Neural cell (in vitro differentiated cells): ENCODE results near the gene RAMP3. TPM values are rescaled to one million over a fixed set of nuclear protein-coding genes. Genes with fewer than 3 reads are reported as not detected.

Source experiments
- H2AFZ ChIP-seq: fragments of 200-600, 300-800 bp; sonication (generic), shearing (Covaris generic); 2 replicates; pipeline ENCODE4 v1.6.0; 2014; ENCODE audit warnings: low read depth, mild to moderate bottlenecking, antibody characterized with exemption, low read length, moderate library complexity
- H3F3A ChIP-seq: fragments of 200-600 bp; shearing (Covaris generic); 2 replicates; pipeline ENCODE4 v1.6.1; 2016; ENCODE audit warnings: mild to moderate bottlenecking, moderate library complexity, mixed read lengths, antibody characterized with exemption, low read length; ENCODE audit not compliant: insufficient read depth, poor library complexity, severe bottlenecking
- H3K27ac ChIP-seq: fragments of 200-600, 300-800 bp; sonication (generic), shearing (Covaris generic); 2 replicates; pipeline ENCODE4 v1.5.1; 2014; ENCODE audit warnings: mild to moderate bottlenecking, low read length, moderate library complexity
- H3K27me3 ChIP-seq: fragments of 300-800, 200-600 bp; sonication (generic), shearing (Covaris generic); 2 replicates; pipeline ENCODE4 v1.6.0; 2014; ENCODE audit warnings: mild to moderate bottlenecking, low read depth, low read length, moderate library complexity; ENCODE audit not compliant: insufficient read depth
- H3K36me3 ChIP-seq: fragments of 300-800, 200-600 bp; sonication (generic), shearing (Covaris generic); 2 replicates; pipeline ENCODE4 v1.5.1; 2014; ENCODE audit warnings: mild to moderate bottlenecking, antibody characterized with exemption, low read length, moderate library complexity; ENCODE audit not compliant: insufficient read depth
- H3K4me2 ChIP-seq: fragments of 300-800, 200-600 bp; sonication (generic), shearing (Covaris generic); 2 replicates; pipeline ENCODE4 v1.6.0; 2014; ENCODE audit warnings: mild to moderate bottlenecking, low read length
- H3K4me3 ChIP-seq: fragments of 300-800, 200-600 bp; sonication (generic), shearing (Covaris generic); 2 replicates; pipeline ENCODE4 v1.5.1; 2014; ENCODE audit warnings: mild to moderate bottlenecking, low read length, moderate library complexity
- H3K79me2 ChIP-seq: fragments of 200-600 bp; shearing (Covaris generic); replicated peaks from 2 replicates; pipeline ENCODE4 v1.6.0; 2014; ENCODE audit warnings: mild to moderate bottlenecking, low read length, moderate library complexity; ENCODE audit not compliant: insufficient read depth
- H3K9ac ChIP-seq: fragments of 300-800, 200-600 bp; sonication (generic), shearing (Covaris generic); 2 replicates; pipeline ENCODE4 v1.6.1; 2016; ENCODE audit warnings: mild to moderate bottlenecking, low read length, mixed read lengths
- H3K9me2 ChIP-seq: fragments of 200-600 bp; shearing (Covaris generic); 2 replicates; pipeline ENCODE4 v1.6.1; 2016; ENCODE audit warnings: mild to moderate bottlenecking, low read length, mixed read lengths; ENCODE audit not compliant: insufficient read depth
- H3K9me3 ChIP-seq: fragments of 200-600, 300-800 bp; sonication (generic), shearing (Covaris generic); 2 replicates; pipeline ENCODE4 v1.6.1; 2016; ENCODE audit warnings: mild to moderate bottlenecking, mixed run types, low read length, moderate library complexity, mixed read lengths
- H4K20me1 ChIP-seq: fragments of 200-600 bp; shearing (Covaris generic); 2 replicates; pipeline ENCODE4 v1.6.1; 2016; ENCODE audit warnings: mild to moderate bottlenecking, mixed run types; ENCODE audit not compliant: insufficient read depth
- CTCF ChIP-seq: fragments of 450-650 bp; IDR thresholded peaks from 2 replicates; pipeline ENCODE4 v1.5.1; 2014; ENCODE audit warnings: antibody characterized with exemption, mild to moderate bottlenecking, moderate library complexity; ENCODE audit not compliant: poor library complexity, severe bottlenecking
- EP300 ChIP-seq: fragments of 450-650 bp; conservative IDR thresholded peaks from 2 replicates; pipeline ENCODE4 v1.6.1; 2014; ENCODE audit warnings: antibody characterized with exemption, mild to moderate bottlenecking, moderate library complexity; ENCODE audit not compliant: poor library complexity, severe bottlenecking
- EZH2 ChIP-seq: fragments of 200-600, 300-800 bp; shearing (Covaris generic), sonication (generic); IDR thresholded peaks from 2 replicates; pipeline ENCODE4 v1.6.1; 2014; ENCODE audit warnings: antibody characterized with exemption, low read length, borderline replicate concordance, mild to moderate bottlenecking; ENCODE audit not compliant: insufficient read depth, poor library complexity, severe bottlenecking
- MXI1 ChIP-seq: fragments of 450-650 bp; conservative IDR thresholded peaks from 2 replicates; pipeline ENCODE4 v1.6.1; 2014; ENCODE audit warnings: antibody characterized with exemption, mild to moderate bottlenecking; ENCODE audit not compliant: poor library complexity, severe bottlenecking
- POLR2AphosphoS5 ChIP-seq: IDR thresholded peaks from 2 replicates; pipeline ENCODE4 v1.6.1; 2012
- RAD21 ChIP-seq: fragments of 450-650 bp; conservative IDR thresholded peaks from 2 replicates; pipeline ENCODE4 v1.6.1; 2014; ENCODE audit warnings: antibody characterized with exemption, mild to moderate bottlenecking, moderate library complexity
- SMC3 ChIP-seq: fragments of 450-650 bp; conservative IDR thresholded peaks from 2 replicates; pipeline ENCODE4 v1.6.1; 2014; ENCODE audit warnings: antibody characterized with exemption, mild to moderate bottlenecking, moderate library complexity; ENCODE audit not compliant: poor library complexity
- TAF1 ChIP-seq: IDR thresholded peaks from 2 replicates; pipeline ENCODE4 v1.6.1; 2012; ENCODE audit warnings: low read depth
- polyA plus RNA-seq: library from polyadenylated mRNA; depleted of rRNA; stranded (reverse); fragments of >200 nt; gene quantifications from 2 replicates; pipeline ENCODE4 v1.2.3, GENCODE V29; 2014
- TF ChIP-seq, protein P1 (sequence below): IDR thresholded peaks from 2 replicates; pipeline ENCODE4 v1.6.1; 2012; ENCODE audit warnings: borderline replicate concordance

Gene RAMP3
- polyA plus RNA-seq, 1 donor from 2014 or later = not detected

GRCh38 chr7:45186261-45186813 lies 28.7 kb downstream of the RAMP3 start:
- no peak overlapping the region for H3K9ac ChIP-seq
- no peaks in the 10 kb centered on the region for H3K9me3 ChIP-seq
- no peaks in the 10 kb centered on the region for H3K9me2 ChIP-seq
- no peak overlapping the region for H3K27ac ChIP-seq
- H3K4me3 ChIP-seq = no peak overlapping the region
- no peaks in the 10 kb centered on the region for H3F3A ChIP-seq
- H4K20me1 ChIP-seq = no peaks in the 10 kb centered on the region
- no peaks in the 10 kb centered on the region for H3K79me2 ChIP-seq
- H3K4me2 ChIP-seq = no peak overlapping the region
- H3K27me3 ChIP-seq = no peaks in the 10 kb centered on the region
- no peaks in the 10 kb centered on the region for H3K36me3 ChIP-seq
- TF ChIP-seq TAF1 = no peak
- TF ChIP-seq SMC3 = no peak
- TF ChIP-seq RAD21 = no peak
- TF ChIP-seq, protein P1, sequence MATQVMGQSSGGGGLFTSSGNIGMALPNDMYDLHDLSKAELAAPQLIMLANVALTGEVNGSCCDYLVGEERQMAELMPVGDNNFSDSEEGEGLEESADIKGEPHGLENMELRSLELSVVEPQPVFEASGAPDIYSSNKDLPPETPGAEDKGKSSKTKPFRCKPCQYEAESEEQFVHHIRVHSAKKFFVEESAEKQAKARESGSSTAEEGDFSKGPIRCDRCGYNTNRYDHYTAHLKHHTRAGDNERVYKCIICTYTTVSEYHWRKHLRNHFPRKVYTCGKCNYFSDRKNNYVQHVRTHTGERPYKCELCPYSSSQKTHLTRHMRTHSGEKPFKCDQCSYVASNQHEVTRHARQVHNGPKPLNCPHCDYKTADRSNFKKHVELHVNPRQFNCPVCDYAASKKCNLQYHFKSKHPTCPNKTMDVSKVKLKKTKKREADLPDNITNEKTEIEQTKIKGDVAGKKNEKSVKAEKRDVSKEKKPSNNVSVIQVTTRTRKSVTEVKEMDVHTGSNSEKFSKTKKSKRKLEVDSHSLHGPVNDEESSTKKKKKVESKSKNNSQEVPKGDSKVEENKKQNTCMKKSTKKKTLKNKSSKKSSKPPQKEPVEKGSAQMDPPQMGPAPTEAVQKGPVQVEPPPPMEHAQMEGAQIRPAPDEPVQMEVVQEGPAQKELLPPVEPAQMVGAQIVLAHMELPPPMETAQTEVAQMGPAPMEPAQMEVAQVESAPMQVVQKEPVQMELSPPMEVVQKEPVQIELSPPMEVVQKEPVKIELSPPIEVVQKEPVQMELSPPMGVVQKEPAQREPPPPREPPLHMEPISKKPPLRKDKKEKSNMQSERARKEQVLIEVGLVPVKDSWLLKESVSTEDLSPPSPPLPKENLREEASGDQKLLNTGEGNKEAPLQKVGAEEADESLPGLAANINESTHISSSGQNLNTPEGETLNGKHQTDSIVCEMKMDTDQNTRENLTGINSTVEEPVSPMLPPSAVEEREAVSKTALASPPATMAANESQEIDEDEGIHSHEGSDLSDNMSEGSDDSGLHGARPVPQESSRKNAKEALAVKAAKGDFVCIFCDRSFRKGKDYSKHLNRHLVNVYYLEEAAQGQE = no peak
- no peak for TF ChIP-seq POLR2AphosphoS5
- TF ChIP-seq MXI1 = no peak
- no peak for TF ChIP-seq EP300
- no peak for TF ChIP-seq EZH2
- no peak for TF ChIP-seq CTCF
- H2AFZ ChIP-seq = no peak overlapping the region

DNA sequence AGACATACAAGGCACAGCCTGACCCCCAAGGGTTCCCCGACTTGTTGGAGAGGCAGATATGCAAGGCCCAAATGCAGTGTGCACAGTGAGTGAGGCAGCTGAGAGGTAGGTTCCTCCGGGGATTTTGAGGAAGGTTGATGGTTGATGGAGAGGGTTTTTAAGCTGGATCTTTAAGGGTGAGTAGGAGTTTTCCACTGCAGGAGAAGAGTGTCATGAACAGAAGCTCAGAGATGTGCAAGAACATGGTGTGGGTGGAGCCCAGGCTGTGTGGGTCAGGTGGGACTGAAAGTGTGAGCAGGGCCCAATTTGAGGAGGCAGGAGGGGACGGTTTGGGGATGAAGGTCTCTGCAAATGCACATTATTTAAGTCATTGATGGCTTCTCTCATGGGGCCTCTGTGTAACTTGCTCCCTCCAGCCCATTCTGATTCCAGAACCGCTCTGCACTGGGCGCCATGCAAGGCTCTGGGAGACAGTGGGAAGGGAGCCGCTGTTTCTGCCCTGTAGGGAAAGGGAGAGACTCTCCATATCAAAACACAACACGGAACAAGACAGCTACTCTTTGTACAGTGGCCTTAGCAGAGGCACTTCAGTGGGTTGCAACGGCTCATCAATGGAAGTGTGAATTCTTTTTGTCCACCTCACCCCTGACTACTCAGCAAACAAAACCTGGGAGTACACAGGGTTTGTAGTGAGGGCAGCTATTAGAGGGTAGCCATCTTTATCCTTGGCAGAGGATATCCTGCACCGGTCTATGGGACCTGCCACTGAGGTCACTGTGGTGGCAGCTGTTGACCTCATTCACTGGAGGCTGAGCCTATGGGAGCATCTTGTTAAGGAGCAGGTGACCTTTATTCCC lies 29.7 kb downstream of the RAMP3 start:
- Histone ChIP-seq H3K9me2 (no peaks in the 10 kb centered on the region), H3K36me3 (no peaks in the 10 kb centered on the region), H3K9ac (no peak overlapping the region), H3K9me3 (no peaks in the 10 kb centered on the region), H4K20me1 (no peaks in the 10 kb centered on the region), H3F3A (no peaks in the 10 kb centered on the region), H3K27ac (no peak overlapping the region), H3K4me3 (no peak overlapping the region), H3K4me2 (no peak overlapping the region), H3K27me3 (no peaks in the 10 kb centered on the region), H3K79me2 (no peaks in the 10 kb centered on the region), H2AFZ (no peak overlapping the region)
- TF ChIP-seq RAD21 (no peak), SMC3 (no peak), CTCF (no peak), MXI1 (no peak), POLR2AphosphoS5 (no peak), TAF1 (no peak), EZH2 (no peak), EP300 (no peak)
- TF ChIP-seq, protein P1 = no peak
